ENCODE data around the gene SPP1. TPM values are rescaled to one million over a fixed set of nuclear protein-coding genes. Genes with fewer than 3 reads are reported as not detected.

The SPP1 gene
- 132 to 218 TPM (median 161 TPM) in 5 replicates for total RNA-seq (2022; extraction: Qiagen RNA extraction; ENCODE audit: low read depth)

GRCh38 chr4:87975466-87975865 is at the start of gene SPP1:
TSS of gene SPP1 (plus strand) at chr4:87975714. CDS start at chr4:87976896, 1,182 bp downstream.

GRCh38 chr4:88007304-88008121 is 32.0 kb downstream of the SPP1 start, which contains the start of gene PKD2:
TSS of gene PKD2 (plus strand) at chr4:88007635. CDS start at chr4:88007734, 99 bp downstream.

Other genes with a start within 250 kb of the SPP1 start
- not detected in 5 replicates for gene IBSP, start 176.2 kb upstream of the SPP1 start, total RNA-seq (2022; extraction: Qiagen RNA extraction; ENCODE audit: low read depth)
- gene MEPE, start 142.7 kb upstream of the SPP1 start, total RNA-seq (2022; extraction: Qiagen RNA extraction; ENCODE audit: low read depth), result not detected in 5 replicates
- 16.6 to 25.1 TPM (median 20.8 TPM) in 5 replicates for gene PKD2, start 31.9 kb downstream of the SPP1 start, total RNA-seq (2022; extraction: Qiagen RNA extraction; ENCODE audit: low read depth)
- gene ABCG2, start 182.9 kb downstream of the SPP1 start, total RNA-seq (2022; extraction: Qiagen RNA extraction; ENCODE audit: low read depth), result 16.9 to 20.5 TPM (median 18.3 TPM) in 5 replicates